K562 treated with DMSO at 1 percent for 24 hours (cell line): ENCODE results near the gene OR10AD1. TPM values are rescaled to one million over a fixed set of nuclear protein-coding genes. Genes with fewer than 3 reads are reported as not detected.

ENCODE experiments used
- total RNA-seq: library from RNA; unstranded; fragments of 300-600 nt; gene quantifications from 2 replicates; pipeline ENCODE4 v1.2.3, GENCODE V29; 2022; ENCODE audit warnings: low read depth; ENCODE audit not compliant: insufficient read depth

Gene OR10AD1
- 0.45 TPM in 1 of 2 replicates, not detected in the other for total RNA-seq

GRCh38 chr12:48203192-48203591 is at the start of gene OR10AD1:
TSS of gene OR10AD1 (minus strand) at chr12:48203292. CDS start at chr12:48203292, 0 bp downstream.

GRCh38 chr12:48183091-48183875 is 19.8 kb downstream of the OR10AD1 start, which contains the start of gene CCDC184:
TSS of gene CCDC184 (plus strand) at chr12:48183644. CDS start at chr12:48184123, 479 bp downstream.

GRCh38 chr12:48157018-48157888 is 45.8 kb downstream of the OR10AD1 start, which contains the start of gene ASB8:
TSS of gene ASB8 (minus strand) at chr12:48157515. CDS start at chr12:48153496, 4,019 bp downstream.

Other genes with a start within 250 kb of the OR10AD1 start
- 167 and 170 TPM in 2 replicates for gene TMEM106C, start 239.7 kb downstream of the OR10AD1 start, total RNA-seq
- gene COL2A1, start 198.8 kb downstream of the OR10AD1 start, total RNA-seq = not detected in 2 replicates
- 12.3 and 13.6 TPM in 2 replicates for gene SENP1, start 97.2 kb downstream of the OR10AD1 start, total RNA-seq
- 38.2 and 42.0 TPM in 2 replicates for gene PFKM, start 83.9 kb downstream of the OR10AD1 start, total RNA-seq
- 26.1 and 29.5 TPM in 2 replicates for gene ASB8, start 45.8 kb downstream of the OR10AD1 start, total RNA-seq
- 0.71 and 0.89 TPM in 2 replicates for gene CCDC184, start 19.6 kb downstream of the OR10AD1 start, total RNA-seq
- gene ZNF641, start 147.6 kb upstream of the OR10AD1 start, total RNA-seq = 15.1 and 17.6 TPM in 2 replicates